Liver (tissue), 9 donors: ENCODE data around the gene CUEDC1. TPM values are rescaled to one million over a fixed set of nuclear protein-coding genes. Genes with fewer than 3 reads are reported as not detected.

ENCODE experiments used
- DNase-seq: peaks from one replicate; pipeline ENCODE4 v3.0.0-alpha.2; 2017; ENCODE audit warnings: low spot score
- H3K27ac ChIP-seq, 2 donors: one replicate each; pipeline ENCODE4 v1.7.0; 2013; ENCODE audit warnings: inconsistent platforms in 2 of 2, low read length in 2 of 2, control low read depth in 1 of 2, low read depth in 1 of 2, mild to moderate bottlenecking in 1 of 2
- H3K27me3 ChIP-seq, 4 donors: one replicate each; pipeline versions ENCODE4 v1.6.1 to v1.7.0; 2013; ENCODE audit warnings: low read length in 3 of 4, inconsistent platforms in 1 of 4, mild to moderate bottlenecking in 1 of 4, moderate library complexity in 1 of 4; ENCODE audit not compliant: control insufficient read depth in 4 of 4, insufficient read depth in 4 of 4
- H3K36me3 ChIP-seq, 4 donors: one replicate each; pipeline versions ENCODE4 v1.6.1 to v1.7.0; 2013; ENCODE audit warnings: low read length in 3 of 4, mild to moderate bottlenecking in 3 of 4, low read depth in 1 of 4, moderate library complexity in 1 of 4; ENCODE audit not compliant: control insufficient read depth in 4 of 4, insufficient read depth in 3 of 4
- H3K4me1 ChIP-seq, 4 donors: one replicate each; pipeline versions ENCODE4 v1.6.1 to v1.7.0; 2013; ENCODE audit warnings: low read length in 3 of 4, mild to moderate bottlenecking in 3 of 4, moderate library complexity in 1 of 4; ENCODE audit not compliant: control insufficient read depth in 4 of 4, insufficient read depth in 4 of 4
- H3K4me3 ChIP-seq, 3 donors: one replicate each; pipeline versions ENCODE4 v1.6.1 to v1.7.0; 2013; ENCODE audit warnings: low read length in 3 of 3, control low read depth in 1 of 3, low read depth in 1 of 3, mild to moderate bottlenecking in 1 of 3
- H3K9ac ChIP-seq, 2 donors: one replicate each; pipeline ENCODE4 v1.7.0; 2013; ENCODE audit warnings: low read length in 2 of 2, mild to moderate bottlenecking in 2 of 2, moderate library complexity in 2 of 2, control low read depth in 1 of 2, low read depth in 1 of 2
- H3K9me3 ChIP-seq, 4 donors: one replicate each; pipeline versions ENCODE4 v1.6.1 to v1.7.0; 2013; ENCODE audit warnings: low read length in 3 of 4; ENCODE audit not compliant: control insufficient read depth in 4 of 4
- ATF3 ChIP-seq: IDR thresholded peaks from 2 replicates; pipeline ENCODE4 v1.6.1; 2016; ENCODE audit warnings: antibody characterized with exemption
- CTCF ChIP-seq: fragments of 150-350 bp; IDR thresholded peaks from 2 replicates; pipeline ENCODE4 v1.5.1; 2017; ENCODE audit warnings: improper control_type of control experiment, low read depth, low read length; ENCODE audit not compliant: missing input control
- EGR1 ChIP-seq, 2 donors: IDR thresholded peaks; 2 replicates each; pipeline ENCODE4 v1.6.1; 2016 to 2018; ENCODE audit warnings: antibody characterized with exemption in 2 of 2, low read depth in 2 of 2
- FOXA2 ChIP-seq: IDR thresholded peaks from 2 replicates; pipeline ENCODE4 v1.6.1; 2016; ENCODE audit warnings: antibody characterized with exemption
- GABPA ChIP-seq, 2 donors: IDR thresholded peaks in 1 of 2; conservative IDR thresholded peaks in 1 of 2; 2 replicates each; pipeline ENCODE4 v1.6.1; 2016; ENCODE audit warnings: antibody characterized with exemption in 2 of 2, mild to moderate bottlenecking in 1 of 2, moderate library complexity in 1 of 2
- HNF4A ChIP-seq, 2 donors: conservative IDR thresholded peaks; 2 replicates each; pipeline ENCODE4 v1.6.1; 2016; ENCODE audit warnings: antibody characterized with exemption in 2 of 2, mild to moderate bottlenecking in 2 of 2
- JUND ChIP-seq, 2 donors: IDR thresholded peaks; 2 replicates each; pipeline ENCODE4 v1.6.1; 2016; ENCODE audit warnings: antibody characterized with exemption in 2 of 2
- MAX ChIP-seq: IDR thresholded peaks from 2 replicates; pipeline ENCODE4 v1.6.1; 2016; ENCODE audit warnings: antibody characterized with exemption
- NR2F2 ChIP-seq: IDR thresholded peaks from 2 replicates; pipeline ENCODE4 v1.6.1; 2016; ENCODE audit warnings: antibody characterized with exemption
- RAD21 ChIP-seq, 2 donors: IDR thresholded peaks; 2 replicates each; pipeline ENCODE4 v1.6.1; 2016; ENCODE audit warnings: antibody characterized with exemption in 2 of 2, mild to moderate bottlenecking in 2 of 2
- REST ChIP-seq: IDR thresholded peaks from 2 replicates; pipeline ENCODE4 v1.6.1; 2016; ENCODE audit warnings: antibody characterized with exemption, mild to moderate bottlenecking
- SP1 ChIP-seq: IDR thresholded peaks from 2 replicates; pipeline ENCODE4 v1.6.1; 2018; ENCODE audit warnings: antibody characterized with exemption, mild to moderate bottlenecking
- TAF1 ChIP-seq: conservative IDR thresholded peaks from 2 replicates; pipeline ENCODE4 v1.6.1; 2016; ENCODE audit warnings: antibody characterized with exemption, mild to moderate bottlenecking
- YY1 ChIP-seq: IDR thresholded peaks from 2 replicates; pipeline ENCODE4 v1.6.1; 2016; ENCODE audit warnings: antibody characterized with exemption, mild to moderate bottlenecking
- ZBTB33 ChIP-seq: IDR thresholded peaks from 2 replicates; pipeline ENCODE4 v1.6.1; 2016; ENCODE audit warnings: antibody characterized with exemption
- WGBS: extraction: QIAGEN DNeasy Blood & Tissue Kit; methylation state at CpG from one replicate; pipeline ENCODE4 v1.1.7; 2013; 5-methylcytosine and 5-hydroxymethylcytosine counted together
- polyA plus RNA-seq, 2 donors: library from polyadenylated mRNA; stranded (reverse) in 1 of 2; unstranded in 1 of 2; fragments of 200-250 nt in 1 of 2; fragments of >200 nt in 1 of 2; fragmentation: Nextera tagmentation in 1 of 2; extraction: Ambion mirVana in 1 of 2; gene quantifications; one replicate each; pipeline versions ENCODE4 v1.2.1 to v1.2.3, GENCODE V29; 2013 to 2015
- total RNA-seq, 2 donors: library from RNA; depleted of rRNA; stranded (reverse); fragments of >200 nt; gene quantifications; one replicate each; pipeline ENCODE4 v1.2.3, GENCODE V29; 2014
- donor health status: healthy.
- donor health status: healthy.
- donor health status: healthy.
- donor health status: healthy.
- donor health status: healthy.

CUEDC1 gene
- total and polyA plus RNA-seq, 4 donors, result 2.6 to 4.9 (median 3.4) TPM

- no peak for TF ChIP-seq CTCF
- no peak for TF ChIP-seq HNF4A (conservative IDR thresholded peaks at IDR 0.05)
- no peak for TF ChIP-seq JUND (IDR thresholded peaks at IDR 0.05)
Observed at GRCh38 chr17:57823469-57824401, 131.5 kb downstream of the CUEDC1 start (continued).

- no peak for DNase-seq
- no peaks in the 10 kb centered on the region for H3K9me3 ChIP-seq
- no peak overlapping the region for H3K27ac ChIP-seq
- 74% methylated on average over 5 of the region's 5 CpGs for WGBS
- no peak overlapping the region for H3K9ac ChIP-seq
- H3K27me3 ChIP-seq, result no peaks in the 10 kb centered on the region
- no peak overlapping the region for H3K4me3 ChIP-seq
- H3K36me3 ChIP-seq, result no peaks in the 10 kb centered on the region
- TF ChIP-seq MAX (no peak), JUND (IDR thresholded peaks at IDR 0.05) (no peak), SP1 (no peak), HNF4A (conservative IDR thresholded peaks at IDR 0.05) (no peak)
- no peaks in the 10 kb centered on the region for H3K4me1 ChIP-seq
Observed at GRCh38 chr17:57819867-57820266, 135.3 kb downstream of the CUEDC1 start.

GRCh38 chr17:57819285-57819684 lies 135.9 kb downstream of the CUEDC1 start:
- no peak for DNase-seq
- H3K4me3 ChIP-seq, result no peak overlapping the region
- H3K4me1 ChIP-seq, result no peaks in the 10 kb centered on the region
- 90% methylated on average over 2 of the region's 2 CpGs for WGBS
- no peak overlapping the region for H3K9ac ChIP-seq
- H3K36me3 ChIP-seq, result no peaks in the 10 kb centered on the region
- H3K27ac ChIP-seq, result no peak overlapping the region
- no peaks in the 10 kb centered on the region for H3K9me3 ChIP-seq
- no peaks in the 10 kb centered on the region for H3K27me3 ChIP-seq
- TF ChIP-seq ZBTB33 (no peak), TAF1 (no peak), FOXA2 (no peak), EGR1 (IDR thresholded peaks at IDR 0.05; ENCODE audit: low read depth in 2 of 2) (no peak), GABPA (IDR thresholded peaks at IDR 0.05 in 1 of 2, conservative IDR thresholded peaks at IDR 0.05 in 1 of 2) (no peak), JUND (IDR thresholded peaks at IDR 0.05) (no peak), YY1 (no peak), ATF3 (no peak), HNF4A (conservative IDR thresholded peaks at IDR 0.05) (no peak), NR2F2 (no peak), REST (no peak), RAD21 (IDR thresholded peaks at IDR 0.05) (no peak)
